HPDE6-E6E7 (cell line): Measurements from ENCODE around the gene DIP2C.
A peak's percentile ranks its signal among the peaks of the same experiment; 100 is the strongest.
"Not testable (repeated sequence)": the region's sequence is repeated elsewhere in the genome, so short reads cannot be mapped to it uniquely, and the experiment has no call there.

Experiments
- DNase-seq: peaks from one replicate; pipeline ENCODE4 v3.0.0; 2011; ENCODE audit warnings: missing footprints; ENCODE audit errors: extremely low spot score

The DIP2C gene

GRCh38 chr10:327889-328852 is 361.3 kb downstream of the DIP2C start:
- no peak for DNase-seq

GRCh38 chr10:326894-327635 is 362.4 kb downstream of the DIP2C start:
- no peak for DNase-seq

- DNase-seq, result no peak
Observed at GRCh38 chr10:326350-326749, 363.1 kb downstream of the DIP2C start.

- no peak for DNase-seq
Observed at GRCh38 chr10:325282-325681, 364.2 kb downstream of the DIP2C start.

- DNase-seq, result no peak
Observed at GRCh38 chr10:324593-324992, 364.9 kb downstream of the DIP2C start.

GRCh38 chr10:323651-324293 is 365.7 kb downstream of the DIP2C start:
- DNase-seq, result peak; percentile 52

- not testable (repeated sequence) for DNase-seq
Observed at GRCh38 chr10:323046-323445, 366.4 kb downstream of the DIP2C start.

- DNase-seq, result no peak
Observed at GRCh38 chr10:320771-321170, 368.7 kb downstream of the DIP2C start.

GRCh38 chr10:317926-318325 is 371.5 kb downstream of the DIP2C start:
- DNase-seq, result no peak

- DNase-seq, result no peak
Observed at GRCh38 chr10:317271-317769, 372.1 kb downstream of the DIP2C start.

- no peak for DNase-seq
Observed at GRCh38 chr10:316390-316789, 373.1 kb downstream of the DIP2C start.

- DNase-seq, result no peak
Observed at GRCh38 chr10:314871-315270, 374.6 kb downstream of the DIP2C start.

- no peak for DNase-seq
Observed at GRCh38 chr10:314381-314780, 375.1 kb downstream of the DIP2C start.

- DNase-seq, result no peak
Observed at GRCh38 chr10:311901-312665, 377.4 kb downstream of the DIP2C start.

- DNase-seq, result no peak
Observed at GRCh38 chr10:310976-311639, 378.4 kb downstream of the DIP2C start.

GRCh38 chr10:310371-310770 is 379.1 kb downstream of the DIP2C start:
- DNase-seq, result no peak

GRCh38 chr10:308572-309085 is 380.8 kb downstream of the DIP2C start:
- no peak for DNase-seq

- no peak for DNase-seq
Observed at GRCh38 chr10:308101-308500, 381.4 kb downstream of the DIP2C start.

- DNase-seq, result no peak
Observed at GRCh38 chr10:307659-308058, 381.8 kb downstream of the DIP2C start.

- no peak for DNase-seq
Observed at GRCh38 chr10:306675-307185, 382.7 kb downstream of the DIP2C start.
